Measurements from ENCODE around the gene ZNF14.

DNA sequence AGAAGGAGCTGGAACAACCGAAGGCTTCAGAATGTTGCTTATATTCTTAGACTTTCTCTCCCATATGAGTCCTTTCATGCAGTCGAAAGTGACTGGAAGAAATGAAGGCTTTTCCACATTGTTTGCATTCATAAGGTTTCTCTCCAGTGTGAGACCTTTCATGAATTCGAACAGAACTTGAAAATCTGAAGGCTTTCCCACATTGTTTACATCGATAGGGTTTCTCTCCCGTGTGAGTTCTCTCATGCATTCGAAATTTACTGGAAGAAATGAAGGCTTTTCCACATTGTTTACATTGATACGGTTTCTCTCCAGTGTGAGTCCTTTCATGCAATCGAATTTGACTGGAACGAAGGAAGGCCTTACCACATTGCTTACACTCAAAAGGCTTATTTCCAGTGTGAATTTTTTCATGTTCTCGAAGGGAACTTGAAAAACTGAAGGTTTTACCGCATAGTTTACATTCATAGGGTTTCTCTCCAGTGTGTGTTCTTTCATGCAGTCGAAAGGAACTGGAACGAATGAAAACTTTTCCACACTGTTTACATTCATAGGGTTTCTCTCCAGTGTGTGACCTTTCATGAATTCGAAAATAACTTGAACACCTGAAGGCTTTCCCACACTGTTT lies 21.5 kb downstream of the ZNF14 start:
- TF ChIP-seq, protein P1, sequence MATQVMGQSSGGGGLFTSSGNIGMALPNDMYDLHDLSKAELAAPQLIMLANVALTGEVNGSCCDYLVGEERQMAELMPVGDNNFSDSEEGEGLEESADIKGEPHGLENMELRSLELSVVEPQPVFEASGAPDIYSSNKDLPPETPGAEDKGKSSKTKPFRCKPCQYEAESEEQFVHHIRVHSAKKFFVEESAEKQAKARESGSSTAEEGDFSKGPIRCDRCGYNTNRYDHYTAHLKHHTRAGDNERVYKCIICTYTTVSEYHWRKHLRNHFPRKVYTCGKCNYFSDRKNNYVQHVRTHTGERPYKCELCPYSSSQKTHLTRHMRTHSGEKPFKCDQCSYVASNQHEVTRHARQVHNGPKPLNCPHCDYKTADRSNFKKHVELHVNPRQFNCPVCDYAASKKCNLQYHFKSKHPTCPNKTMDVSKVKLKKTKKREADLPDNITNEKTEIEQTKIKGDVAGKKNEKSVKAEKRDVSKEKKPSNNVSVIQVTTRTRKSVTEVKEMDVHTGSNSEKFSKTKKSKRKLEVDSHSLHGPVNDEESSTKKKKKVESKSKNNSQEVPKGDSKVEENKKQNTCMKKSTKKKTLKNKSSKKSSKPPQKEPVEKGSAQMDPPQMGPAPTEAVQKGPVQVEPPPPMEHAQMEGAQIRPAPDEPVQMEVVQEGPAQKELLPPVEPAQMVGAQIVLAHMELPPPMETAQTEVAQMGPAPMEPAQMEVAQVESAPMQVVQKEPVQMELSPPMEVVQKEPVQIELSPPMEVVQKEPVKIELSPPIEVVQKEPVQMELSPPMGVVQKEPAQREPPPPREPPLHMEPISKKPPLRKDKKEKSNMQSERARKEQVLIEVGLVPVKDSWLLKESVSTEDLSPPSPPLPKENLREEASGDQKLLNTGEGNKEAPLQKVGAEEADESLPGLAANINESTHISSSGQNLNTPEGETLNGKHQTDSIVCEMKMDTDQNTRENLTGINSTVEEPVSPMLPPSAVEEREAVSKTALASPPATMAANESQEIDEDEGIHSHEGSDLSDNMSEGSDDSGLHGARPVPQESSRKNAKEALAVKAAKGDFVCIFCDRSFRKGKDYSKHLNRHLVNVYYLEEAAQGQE (IDR thresholded peaks at IDR 0.05; ENCODE audit: insufficient replicate concordance, low read depth), result no peak
- TF ChIP-seq, protein P2, sequence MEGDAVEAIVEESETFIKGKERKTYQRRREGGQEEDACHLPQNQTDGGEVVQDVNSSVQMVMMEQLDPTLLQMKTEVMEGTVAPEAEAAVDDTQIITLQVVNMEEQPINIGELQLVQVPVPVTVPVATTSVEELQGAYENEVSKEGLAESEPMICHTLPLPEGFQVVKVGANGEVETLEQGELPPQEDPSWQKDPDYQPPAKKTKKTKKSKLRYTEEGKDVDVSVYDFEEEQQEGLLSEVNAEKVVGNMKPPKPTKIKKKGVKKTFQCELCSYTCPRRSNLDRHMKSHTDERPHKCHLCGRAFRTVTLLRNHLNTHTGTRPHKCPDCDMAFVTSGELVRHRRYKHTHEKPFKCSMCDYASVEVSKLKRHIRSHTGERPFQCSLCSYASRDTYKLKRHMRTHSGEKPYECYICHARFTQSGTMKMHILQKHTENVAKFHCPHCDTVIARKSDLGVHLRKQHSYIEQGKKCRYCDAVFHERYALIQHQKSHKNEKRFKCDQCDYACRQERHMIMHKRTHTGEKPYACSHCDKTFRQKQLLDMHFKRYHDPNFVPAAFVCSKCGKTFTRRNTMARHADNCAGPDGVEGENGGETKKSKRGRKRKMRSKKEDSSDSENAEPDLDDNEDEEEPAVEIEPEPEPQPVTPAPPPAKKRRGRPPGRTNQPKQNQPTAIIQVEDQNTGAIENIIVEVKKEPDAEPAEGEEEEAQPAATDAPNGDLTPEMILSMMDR (IDR thresholded peaks at IDR 0.05; ENCODE audit: insufficient read depth, low read length), result no peak
- TF ChIP-seq SPI1 (IDR thresholded peaks at IDR 0.05; ENCODE audit: borderline replicate concordance, low read depth), result no peak

All from HL-60 (cell line).